Measurements from ENCODE around the gene LIN7B. TPM values are rescaled to one million over a fixed set of nuclear protein-coding genes. Genes with fewer than 3 reads are reported as not detected.
A peak's percentile ranks its signal among the peaks of the same experiment; 100 is the strongest.

LIN7B gene
- total RNA-seq, 1 experiment from 2014 or later = 4.2 TPM

DNA sequence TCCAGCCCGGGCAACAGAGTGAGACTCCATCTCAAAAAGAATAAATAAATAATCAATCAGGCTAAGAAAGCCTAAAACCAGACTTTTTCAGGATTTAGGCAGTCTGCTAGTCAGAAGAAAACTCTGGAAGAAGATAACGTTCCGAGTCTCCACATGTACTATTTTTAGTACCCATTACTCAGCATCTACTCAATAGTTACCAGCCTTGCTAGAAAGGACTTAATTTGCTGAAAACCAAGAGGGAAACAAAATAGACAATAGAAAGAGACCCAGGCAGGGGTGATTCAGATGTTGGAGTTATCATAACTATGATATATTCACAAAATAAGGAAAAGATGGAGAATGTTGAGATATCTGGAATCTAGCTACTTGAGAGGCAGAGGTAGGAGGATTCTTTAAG, 3.6 kb upstream of the LIN7B start:
- H3K23ac ChIP-seq (ENCODE audit: insufficient read length, low read depth, low read length) = no peak overlapping the region
- H3K79me2 ChIP-seq (ENCODE audit: insufficient read depth, low read length) = no peaks in the 10 kb centered on the region
- H2BK5ac ChIP-seq (ENCODE audit: insufficient read length, low read length) = no peak overlapping the region
- WGBS (ENCODE audit: extremely low coverage, insufficient read length, low lambda C conversion rate) = no CpG with 5 or more reads among the region's 3 CpGs
- no peak overlapping the region for H4K5ac ChIP-seq (ENCODE audit: insufficient read length, low read depth, low read length)
- no peaks in the 10 kb centered on the region for H4K20me1 ChIP-seq (ENCODE audit: control insufficient read depth, insufficient read depth, insufficient read length)
- peaks cover 17 to 33% of the 10 kb centered on the region in 2 experiments for H3K4me1 Mint-ChIP-seq
- DNase-seq = no peak
- peak overlapping the region in 1 of 3 experiments; percentile 75; a peak in 1 of 7 replicates for H3K27ac Mint-ChIP-seq
- no peak overlapping the region for H3K18ac ChIP-seq (ENCODE audit: insufficient read length, low read depth, low read length)
- H3K9me3 Mint-ChIP-seq = peaks cover 0 to 2% of the 10 kb centered on the region in 2 experiments; a peak in 2 of 5 replicates
- no peak overlapping the region for H3K9ac ChIP-seq (ENCODE audit: extremely low read depth, insufficient read length, low read length)
- H3K14ac ChIP-seq (ENCODE audit: insufficient read depth, low read length) = no peak overlapping the region
- H3K27ac ChIP-seq (ENCODE audit: insufficient read length, low read depth, low read length) = no peak overlapping the region
- no peak overlapping the region for H3K56ac ChIP-seq (ENCODE audit: insufficient read length, low read depth, low read length)
- no peak overlapping the region for H3K4ac ChIP-seq (ENCODE audit: low read depth, low read length)
- no peak overlapping the region for H2BK15ac ChIP-seq (ENCODE audit: low read depth, low read length)
- H3K4me3 Mint-ChIP-seq = no peak overlapping the region
- H3K9me3 ChIP-seq (ENCODE audit: control insufficient read depth, low read depth, low read length) = no peaks in the 10 kb centered on the region
- H3K23me2 ChIP-seq (ENCODE audit: insufficient read length, low read depth, low read length, poor library complexity, severe bottlenecking) = no peaks in the 10 kb centered on the region
- no peaks in the 10 kb centered on the region for H3K4me1 ChIP-seq (ENCODE audit: insufficient read depth, low read length)
- H3K27me3 ChIP-seq (ENCODE audit: insufficient read depth, low read length) = no peaks in the 10 kb centered on the region
- no peak overlapping the region for H3T11ph ChIP-seq (ENCODE audit: low read length)
- TF ChIP-seq, protein P1, sequence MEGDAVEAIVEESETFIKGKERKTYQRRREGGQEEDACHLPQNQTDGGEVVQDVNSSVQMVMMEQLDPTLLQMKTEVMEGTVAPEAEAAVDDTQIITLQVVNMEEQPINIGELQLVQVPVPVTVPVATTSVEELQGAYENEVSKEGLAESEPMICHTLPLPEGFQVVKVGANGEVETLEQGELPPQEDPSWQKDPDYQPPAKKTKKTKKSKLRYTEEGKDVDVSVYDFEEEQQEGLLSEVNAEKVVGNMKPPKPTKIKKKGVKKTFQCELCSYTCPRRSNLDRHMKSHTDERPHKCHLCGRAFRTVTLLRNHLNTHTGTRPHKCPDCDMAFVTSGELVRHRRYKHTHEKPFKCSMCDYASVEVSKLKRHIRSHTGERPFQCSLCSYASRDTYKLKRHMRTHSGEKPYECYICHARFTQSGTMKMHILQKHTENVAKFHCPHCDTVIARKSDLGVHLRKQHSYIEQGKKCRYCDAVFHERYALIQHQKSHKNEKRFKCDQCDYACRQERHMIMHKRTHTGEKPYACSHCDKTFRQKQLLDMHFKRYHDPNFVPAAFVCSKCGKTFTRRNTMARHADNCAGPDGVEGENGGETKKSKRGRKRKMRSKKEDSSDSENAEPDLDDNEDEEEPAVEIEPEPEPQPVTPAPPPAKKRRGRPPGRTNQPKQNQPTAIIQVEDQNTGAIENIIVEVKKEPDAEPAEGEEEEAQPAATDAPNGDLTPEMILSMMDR (conservative IDR thresholded peaks at IDR 0.05) = no peak
- no peak overlapping the region for H3K4me2 ChIP-seq (ENCODE audit: insufficient read depth, insufficient read length, low read length)
- no peak overlapping the region for H4K8ac ChIP-seq (replicated peaks; ENCODE audit: insufficient read length, low read depth, low read length)
- H4K91ac ChIP-seq (ENCODE audit: insufficient read length, low read depth, low read length) = no peak overlapping the region
- no peak overlapping the region for H2BK12ac ChIP-seq (ENCODE audit: insufficient read length, low read depth, low read length)
- no peak overlapping the region for H2BK20ac ChIP-seq (ENCODE audit: low read depth, low read length, poor library complexity, severe bottlenecking)
- no peaks in the 10 kb centered on the region for H3K79me1 ChIP-seq (ENCODE audit: insufficient read depth, low read depth, low read length, poor library complexity, severe bottlenecking)
- H2AFZ ChIP-seq (ENCODE audit: low read length) = no peak overlapping the region
- no peak overlapping the region for H2AK5ac ChIP-seq (ENCODE audit: insufficient read length, low read length)
- peaks cover 25 to 37% (median 36%) of the 10 kb centered on the region in 3 experiments for H3K36me3 Mint-ChIP-seq (ENCODE audit: insufficient read depth in 1 of 3, low read depth in 3 of 3)
- peaks cover 6% of the 10 kb centered on the region for H3K27me3 Mint-ChIP-seq (ENCODE audit: low read depth)
- no peak overlapping the region for H2BK120ac ChIP-seq (ENCODE audit: low read depth, low read length, poor library complexity, severe bottlenecking)

Data from H9 (cell line).